H1 (cell line): ENCODE results near the gene CELF2. TPM values are rescaled to one million over a fixed set of nuclear protein-coding genes. Genes with fewer than 3 reads are reported as not detected.

Experiments
- CTCF ChIA-PET: fragments of 300-600 bp; sonication (Branson Sonifier 250); formaldehyde crosslinking; loops from one replicate; lab custom pipeline; 2021; ENCODE audit not compliant: partially characterized antibody; lab: Charles Lee
- POLR2A ChIA-PET: fragments of 300-600 bp; sonication (Branson Sonifier 250); formaldehyde crosslinking; loops from one replicate; lab custom pipeline; 2021; ENCODE audit warnings: inconsistent platforms; ENCODE audit not compliant: partially characterized antibody; lab: Charles Lee
- DNase-seq, 2 experiments: peaks; one replicate each; pipeline versions ENCODE4 v3.0.0 to v3.0.0-alpha.2; 2010 to 2022; ENCODE audit warnings: low spot score in 2 of 2, low read depth in 1 of 2, mixed read lengths in 1 of 2
- FAIRE-seq: peaks from 2 replicates; lab custom pipeline; 2011; peaks lifted over from hg19 to GRCh38; lab: Jason Lieb, UNC
- H2AFZ ChIP-seq: 2 replicates; pipeline ENCODE4 v1.8.1; 2012; ENCODE audit warnings: low read length, inconsistent platforms
- H2AK5ac ChIP-seq: 2 replicates; pipeline ENCODE4 v1.6.1; 2013; ENCODE audit warnings: low read depth, low read length
- H2BK120ac ChIP-seq: replicated peaks from 2 replicates; pipeline ENCODE3; 2013; ENCODE audit warnings: low read depth, low read length, inconsistent platforms
- H2BK12ac ChIP-seq: 2 replicates; pipeline ENCODE4 v1.6.1; 2013; ENCODE audit warnings: low read depth, low read length
- H2BK15ac ChIP-seq: 2 replicates; pipeline ENCODE4 v1.6.1; 2013; ENCODE audit warnings: low read length
- H2BK20ac ChIP-seq: 2 replicates; pipeline ENCODE4 v1.6.1; 2013; ENCODE audit warnings: low read length
- H2BK5ac ChIP-seq: 2 replicates; pipeline ENCODE4 v1.6.1; 2013; ENCODE audit warnings: low read depth, low read length
- H3K14ac ChIP-seq: 2 replicates; pipeline ENCODE4 v1.6.1; 2013; ENCODE audit warnings: inconsistent platforms; ENCODE audit not compliant: insufficient read length
- H3K18ac ChIP-seq: 2 replicates; pipeline ENCODE4 v1.6.1; 2013; ENCODE audit warnings: low read length; ENCODE audit errors: extremely low read depth
- H3K23ac ChIP-seq: 2 replicates; pipeline ENCODE4 v1.6.1; 2013; ENCODE audit warnings: inconsistent platforms; ENCODE audit not compliant: insufficient read length
- H3K23me2 ChIP-seq: 2 replicates; pipeline ENCODE4 v1.6.1; 2013; ENCODE audit warnings: low read depth, low read length
- H3K27ac ChIP-seq: 2 replicates; pipeline ENCODE4 v1.6.1; 2011; ENCODE audit warnings: low read depth, low read length, inconsistent platforms
- H3K27me3 ChIP-seq, 4 experiments: replicated peaks in 1 of 4; 1 replicate in 1 of 4; 2 replicates in 3 of 4; pipeline versions ENCODE4 v1.6.1 to v1.8.1; 2011 to 2013; ENCODE audit warnings: low read length in 3 of 4, mild to moderate bottlenecking in 3 of 4, inconsistent platforms in 2 of 4, mixed read lengths in 2 of 4, moderate library complexity in 1 of 4; ENCODE audit not compliant: control insufficient read depth in 3 of 4, insufficient read depth in 3 of 4; ENCODE audit errors: extremely low read depth in 1 of 4
- H3K36me3 ChIP-seq, 4 experiments: 2 replicates each; pipeline versions ENCODE4 v1.6.1 to v1.8.1; 2011 to 2013; ENCODE audit warnings: mild to moderate bottlenecking in 4 of 4, low read length in 3 of 4, moderate library complexity in 2 of 4, control low read depth in 1 of 4, inconsistent platforms in 1 of 4; ENCODE audit not compliant: insufficient read depth in 4 of 4, control insufficient read depth in 2 of 4
- H3K4ac ChIP-seq: replicated peaks from 2 replicates; pipeline ENCODE3; 2013; ENCODE audit warnings: low read length, low read depth, mixed read lengths, inconsistent platforms; ENCODE audit not compliant: insufficient read length
- H3K4me1 ChIP-seq, 4 experiments: replicated peaks in 1 of 4; 1 replicate in 1 of 4; 2 replicates in 3 of 4; pipeline versions ENCODE4 v1.6.1 to v1.8.1; 2011 to 2013; ENCODE audit warnings: low read length in 3 of 4, inconsistent platforms in 2 of 4, mixed read lengths in 1 of 4; ENCODE audit not compliant: insufficient read depth in 4 of 4, control insufficient read depth in 3 of 4
- H3K4me2 ChIP-seq, 2 experiments: 2 replicates each; pipeline versions ENCODE4 v1.6.1 to v1.8.1; 2011 to 2013; ENCODE audit warnings: low read depth in 2 of 2, low read length in 2 of 2, control low read depth in 1 of 2, inconsistent platforms in 1 of 2, mild to moderate bottlenecking in 1 of 2; ENCODE audit not compliant: insufficient read depth in 1 of 2
- H3K4me3 ChIP-seq, 4 experiments: fragments of 200-600, 300-600 bp in 1 of 4; sonication (generic), shearing (Covaris generic), sonication (Bioruptor Twin) in 1 of 4; 2 replicates each; pipeline versions ENCODE4 v1.5.1 to v1.8.1; 2011 to 2016; ENCODE audit warnings: low read length in 4 of 4, low read depth in 3 of 4, control low read depth in 2 of 4, inconsistent platforms in 2 of 4, mild to moderate bottlenecking in 2 of 4, mixed read lengths in 1 of 4, moderate library complexity in 1 of 4; ENCODE audit not compliant: insufficient read depth in 2 of 4; ENCODE audit errors: extremely low read depth in 1 of 4
- H3K56ac ChIP-seq: replicated peaks from 2 replicates; pipeline ENCODE3; 2013; ENCODE audit warnings: low read depth, mild to moderate bottlenecking, mixed read lengths, low read length, inconsistent platforms; ENCODE audit not compliant: insufficient read length
- H3K79me1 ChIP-seq: 2 replicates; pipeline ENCODE4 v1.6.1; 2013; ENCODE audit warnings: low read depth, low read length, control low read depth
- H3K79me2 ChIP-seq, 2 experiments: 2 replicates each; pipeline versions ENCODE4 v1.6.1 to v1.8.1; 2012 to 2013; ENCODE audit warnings: low read length in 2 of 2, mild to moderate bottlenecking in 2 of 2, inconsistent platforms in 1 of 2; ENCODE audit not compliant: insufficient read depth in 2 of 2, control insufficient read depth in 1 of 2
- H3K9ac ChIP-seq, 4 experiments: replicated peaks in 1 of 4; 1 replicate in 1 of 4; 2 replicates in 3 of 4; pipeline versions ENCODE4 v1.6.1 to v1.8.1; 2011 to 2013; ENCODE audit warnings: low read depth in 3 of 4, low read length in 3 of 4, control low read depth in 2 of 4, mild to moderate bottlenecking in 2 of 4, moderate library complexity in 2 of 4, inconsistent platforms in 1 of 4; ENCODE audit errors: extremely low read depth in 1 of 4
- H3K9me3 ChIP-seq, 2 experiments: 2 replicates each; pipeline versions ENCODE4 v1.6.1 to v1.8.1; 2012 to 2013; ENCODE audit warnings: mild to moderate bottlenecking in 2 of 2, moderate library complexity in 2 of 2, control low read depth in 1 of 2, inconsistent platforms in 1 of 2, low read depth in 1 of 2, low read length in 1 of 2, mixed read lengths in 1 of 2; ENCODE audit not compliant: insufficient read depth in 2 of 2
- H4K20me1 ChIP-seq, 2 experiments: replicated peaks in 1 of 2; 2 replicates each; pipeline versions ENCODE3 to v1.8.1; 2011 to 2013; ENCODE audit warnings: inconsistent platforms in 2 of 2, low read length in 2 of 2, mild to moderate bottlenecking in 1 of 2; ENCODE audit not compliant: insufficient read depth in 2 of 2, control insufficient read depth in 1 of 2
- H4K5ac ChIP-seq: 2 replicates; pipeline ENCODE4 v1.6.1; 2013; ENCODE audit warnings: low read length, low read depth, mixed read lengths, inconsistent platforms; ENCODE audit not compliant: insufficient read length
- H4K8ac ChIP-seq: 2 replicates; pipeline ENCODE4 v1.8.0; 2013; ENCODE audit warnings: mild to moderate bottlenecking, moderate library complexity, low read length, inconsistent platforms; ENCODE audit not compliant: insufficient read depth; ENCODE audit errors: extremely low read depth
- H4K91ac ChIP-seq: replicated peaks from 2 replicates; pipeline ENCODE3; 2013; ENCODE audit warnings: low read length, mixed read lengths, inconsistent platforms; ENCODE audit not compliant: insufficient read length
- CHD2 ChIP-seq: IDR thresholded peaks from 2 replicates; pipeline ENCODE4 v1.6.1; 2012; ENCODE audit warnings: low read length, improper control_type of control experiment
- CREB1 ChIP-seq: IDR thresholded peaks from 2 replicates; pipeline ENCODE4 v1.6.1; 2012; ENCODE audit warnings: inconsistent platforms
- GABPA ChIP-seq: IDR thresholded peaks from 2 replicates; pipeline ENCODE4 v1.6.1; 2011; ENCODE audit warnings: mild to moderate bottlenecking, low read length, moderate library complexity, borderline replicate concordance; ENCODE audit not compliant: insufficient read depth
- HDAC2 ChIP-seq, 2 experiments: fragments of 300-600 bp in 1 of 2; sonication (generic) in 1 of 2; IDR thresholded peaks; 2 replicates each; pipeline ENCODE4 v1.6.1; 2011 to 2012; ENCODE audit warnings: low read depth in 2 of 2, low read length in 2 of 2, mild to moderate bottlenecking in 2 of 2, moderate library complexity in 2 of 2, borderline replicate concordance in 1 of 2, inconsistent platforms in 1 of 2
- RAD21 ChIP-seq, 2 experiments: IDR thresholded peaks in 1 of 2; conservative IDR thresholded peaks in 1 of 2; 2 replicates each; pipeline ENCODE4 v1.6.1; 2011; ENCODE audit warnings: low read depth in 2 of 2, low read length in 2 of 2, improper control_type of control experiment in 1 of 2, inconsistent platforms in 1 of 2, mild to moderate bottlenecking in 1 of 2, moderate library complexity in 1 of 2
- RNF2 ChIP-seq: fragments of 200-900, 300-1000 bp; sonication (generic); IDR thresholded peaks from 2 replicates; pipeline ENCODE4 v1.7.1; 2016; ENCODE audit warnings: borderline replicate concordance, low read depth, mild to moderate bottlenecking, antibody characterized with exemption, low read length; ENCODE audit not compliant: poor library complexity, severe bottlenecking; ENCODE audit errors: missing control alignments
- SIRT6 ChIP-seq: IDR thresholded peaks from one replicate; pipeline ENCODE4 v1.7.1; 2012; ENCODE audit warnings: low read length, inconsistent platforms
- TCF12 ChIP-seq: IDR thresholded peaks from 2 replicates; pipeline ENCODE4 v1.6.1; 2011; ENCODE audit warnings: low read depth, mild to moderate bottlenecking, low read length
- ZNF274 ChIP-seq: IDR thresholded peaks from 2 replicates; pipeline ENCODE4 v1.7.0; 2012; ENCODE audit warnings: low read length, borderline replicate concordance; ENCODE audit errors: extremely low read depth
- WGBS, 2 experiments: shearing (Covaris generic) in 1 of 2; methylation state at CpG; one replicate each; pipeline versions ENCODE4 v1.1.6 to v1.1.7; 2013 to 2015; ENCODE audit warnings: low lambda C conversion rate in 2 of 2, mixed read lengths in 2 of 2, inconsistent platforms in 1 of 2, low coverage in 1 of 2, missing lambda C conversion rate in 1 of 2; ENCODE audit not compliant: insufficient replicate concordance in 2 of 2, insufficient coverage in 1 of 2, insufficient read length in 1 of 2; ENCODE audit errors: extremely low coverage in 1 of 2, missing lambda C conversion rate in 1 of 2; 5-methylcytosine and 5-hydroxymethylcytosine counted together
- polyA plus RNA-seq, 7 experiments: library from polyadenylated mRNA; depleted of rRNA in 3 of 7; stranded (reverse) in 5 of 7; unstranded in 2 of 7; fragments of >200 nt in 5 of 7; fragments of 200-250 nt in 2 of 7; gene quantifications; 1 replicate in 5 of 7; 2 replicates in 1 of 7; 4 replicates in 1 of 7; pipeline versions ENCODE4 v1.2.1 to v1.2.3, GENCODE V29; 2011 to 2013; ENCODE audit warnings: missing spikeins in 2 of 7, mixed read lengths in 2 of 7
- total RNA-seq: library from RNA; stranded (reverse); fragmentation: NEBNext Ultra II Directional; extraction: Animal tissue kit (Norgen Biotek cat#: 25700); gene quantifications from 2 replicates; pipeline ENCODE4 v1.2.1, GENCODE V29; 2021
- TF ChIP-seq, protein P1 (sequence below): IDR thresholded peaks from 2 replicates; pipeline ENCODE4 v1.6.1; 2012; ENCODE audit warnings: low read length, inconsistent platforms

The CELF2 gene
- total and polyA plus RNA-seq, 2 of the 8 experiments (the other 6 are each of a cell fraction or from before 2014, with no cell fraction given), result 18.3 to 22.7 TPM

DNA sequence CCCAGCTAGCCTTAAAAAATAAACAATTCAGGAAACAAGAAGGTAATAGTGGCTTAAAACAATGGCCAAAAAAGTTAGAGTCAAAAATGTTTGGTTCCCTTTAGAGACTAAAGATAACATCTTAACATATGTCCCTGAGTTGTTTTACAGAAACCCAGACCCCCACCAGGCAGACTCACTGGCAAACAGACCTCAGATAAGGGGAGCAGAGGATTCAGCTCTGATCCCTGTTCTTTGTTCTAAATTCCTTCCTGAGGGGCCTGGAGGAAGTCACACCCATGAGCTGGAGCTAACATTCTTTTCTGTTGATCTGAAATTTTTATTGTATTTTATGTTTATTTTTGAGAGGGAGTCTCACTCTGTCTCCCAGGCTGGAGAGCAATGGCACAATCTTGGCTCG lies 346.6 kb downstream of the CELF2 start:
- Histone ChIP-seq H3K23ac (no peak overlapping the region), H3K4ac (no peak overlapping the region), H3K36me3 (no peaks in the 10 kb centered on the region), H3K9ac (no peak overlapping the region), H3K23me2 (no peaks in the 10 kb centered on the region), H3K27ac (no peak overlapping the region), H2BK5ac (no peak overlapping the region), H2AK5ac (no peak overlapping the region), H3K79me2 (no peaks in the 10 kb centered on the region), H2BK15ac (no peak overlapping the region), H3K4me1 (no peaks in the 10 kb centered on the region), H4K8ac (no peak overlapping the region), H3K27me3 (no peaks in the 10 kb centered on the region), H3K56ac (no peak overlapping the region), H2BK12ac (no peak overlapping the region), H3K14ac (no peak overlapping the region), H2BK120ac (no peak overlapping the region), H3K4me3 (no peak overlapping the region), H4K91ac (no peak overlapping the region), H2AFZ (no peak overlapping the region), H3K79me1 (no peaks in the 10 kb centered on the region), H4K5ac (no peak overlapping the region), H2BK20ac (no peak overlapping the region), H3K18ac (no peak overlapping the region), H3K9me3 (no peaks in the 10 kb centered on the region; a peak in 1 of 4 replicates), H3K4me2 (no peak overlapping the region), H4K20me1 (no peaks in the 10 kb centered on the region)
- CTCF ChIA-PET, result interaction anchor here (0.9 to 1.7 kb wide), 4 partner anchors 19 to 223 kb away, joined by 3 to 4 read pairs (median 3); no protein-coding TSS in a partner anchor
- WGBS, 2 experiments, result 83% methylated on average over 1 of the region's 1 CpG; no CpG with 5 or more reads in 1 of the 2 experiments
- no peak for TF ChIP-seq CREB1
- no peak for TF ChIP-seq HDAC2 (IDR thresholded peaks at IDR 0.05; ENCODE audit: borderline replicate concordance in 1 of 2, low read depth in 2 of 2, low read length in 2 of 2)
- TF ChIP-seq TCF12, result no peak
- TF ChIP-seq, protein P1, sequence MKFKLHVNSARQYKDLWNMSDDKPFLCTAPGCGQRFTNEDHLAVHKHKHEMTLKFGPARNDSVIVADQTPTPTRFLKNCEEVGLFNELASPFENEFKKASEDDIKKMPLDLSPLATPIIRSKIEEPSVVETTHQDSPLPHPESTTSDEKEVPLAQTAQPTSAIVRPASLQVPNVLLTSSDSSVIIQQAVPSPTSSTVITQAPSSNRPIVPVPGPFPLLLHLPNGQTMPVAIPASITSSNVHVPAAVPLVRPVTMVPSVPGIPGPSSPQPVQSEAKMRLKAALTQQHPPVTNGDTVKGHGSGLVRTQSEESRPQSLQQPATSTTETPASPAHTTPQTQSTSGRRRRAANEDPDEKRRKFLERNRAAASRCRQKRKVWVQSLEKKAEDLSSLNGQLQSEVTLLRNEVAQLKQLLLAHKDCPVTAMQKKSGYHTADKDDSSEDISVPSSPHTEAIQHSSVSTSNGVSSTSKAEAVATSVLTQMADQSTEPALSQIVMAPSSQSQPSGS, result no peak
- no peak for TF ChIP-seq ZNF274
- no peak for TF ChIP-seq RAD21 (IDR thresholded peaks at IDR 0.05 in 1 of 2, conservative IDR thresholded peaks at IDR 0.05 in 1 of 2; ENCODE audit: low read depth in 2 of 2, low read length in 2 of 2)
- TF ChIP-seq CHD2, result no peak
- no peak for TF ChIP-seq RNF2
- TF ChIP-seq SIRT6, result no peak
- TF ChIP-seq GABPA, result no peak
- DNase-seq (no peak), FAIRE-seq (no peak)
- POLR2A ChIA-PET, result no interaction called here
